Epithelial cell of esophagus (primary cell): ENCODE data around the gene GBX2.

Source experiments
- DNase-seq: peaks from one replicate; pipeline ENCODE4 v3.0.0; 2010; ENCODE audit warnings: low read depth
- H3K4me3 ChIP-seq: 2 replicates; pipeline ENCODE4 v1.5.1; 2011; ENCODE audit warnings: mild to moderate bottlenecking, low read length, control low read depth
- TF ChIP-seq, protein P1 (sequence below): IDR thresholded peaks from 2 replicates; pipeline ENCODE4 v1.5.1; 2011; ENCODE audit warnings: low read depth, mild to moderate bottlenecking, low read length, control low read depth, inconsistent platforms; ENCODE audit not compliant: insufficient read depth; ENCODE audit errors: missing control alignments

GBX2 gene

DNA sequence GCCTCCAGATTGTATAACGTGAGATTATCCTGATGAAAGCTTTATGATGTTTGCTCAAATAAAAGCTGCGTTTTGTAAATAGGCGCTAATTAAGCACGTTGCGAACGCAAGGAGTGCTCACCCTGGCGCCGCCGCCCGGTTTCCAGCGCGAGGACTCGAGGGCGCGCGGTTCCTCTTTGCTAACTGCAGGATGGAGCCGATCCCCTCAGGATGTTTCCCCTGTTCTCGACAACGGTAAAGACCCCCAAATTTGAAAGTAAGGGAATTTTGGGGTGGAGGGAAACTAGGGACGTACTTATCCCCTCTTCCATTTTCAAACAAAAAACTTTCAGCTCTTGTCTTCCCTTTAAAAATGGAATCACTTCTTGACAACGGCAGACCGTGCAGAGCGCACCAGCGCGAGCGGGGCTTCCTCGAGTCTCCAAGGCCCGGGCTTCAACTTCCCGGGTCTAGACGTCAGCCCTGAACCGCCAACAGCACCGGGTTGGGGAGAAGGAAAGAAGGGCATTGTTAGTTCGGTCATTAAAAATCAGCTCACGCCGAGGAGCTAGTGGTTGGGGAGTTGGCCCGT lies 1.1 kb upstream of the GBX2 start:
- H3K4me3 ChIP-seq, result no peak overlapping the region
- TF ChIP-seq, protein P1, sequence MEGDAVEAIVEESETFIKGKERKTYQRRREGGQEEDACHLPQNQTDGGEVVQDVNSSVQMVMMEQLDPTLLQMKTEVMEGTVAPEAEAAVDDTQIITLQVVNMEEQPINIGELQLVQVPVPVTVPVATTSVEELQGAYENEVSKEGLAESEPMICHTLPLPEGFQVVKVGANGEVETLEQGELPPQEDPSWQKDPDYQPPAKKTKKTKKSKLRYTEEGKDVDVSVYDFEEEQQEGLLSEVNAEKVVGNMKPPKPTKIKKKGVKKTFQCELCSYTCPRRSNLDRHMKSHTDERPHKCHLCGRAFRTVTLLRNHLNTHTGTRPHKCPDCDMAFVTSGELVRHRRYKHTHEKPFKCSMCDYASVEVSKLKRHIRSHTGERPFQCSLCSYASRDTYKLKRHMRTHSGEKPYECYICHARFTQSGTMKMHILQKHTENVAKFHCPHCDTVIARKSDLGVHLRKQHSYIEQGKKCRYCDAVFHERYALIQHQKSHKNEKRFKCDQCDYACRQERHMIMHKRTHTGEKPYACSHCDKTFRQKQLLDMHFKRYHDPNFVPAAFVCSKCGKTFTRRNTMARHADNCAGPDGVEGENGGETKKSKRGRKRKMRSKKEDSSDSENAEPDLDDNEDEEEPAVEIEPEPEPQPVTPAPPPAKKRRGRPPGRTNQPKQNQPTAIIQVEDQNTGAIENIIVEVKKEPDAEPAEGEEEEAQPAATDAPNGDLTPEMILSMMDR, result no peak
- DNase-seq, result no peak

DNA sequence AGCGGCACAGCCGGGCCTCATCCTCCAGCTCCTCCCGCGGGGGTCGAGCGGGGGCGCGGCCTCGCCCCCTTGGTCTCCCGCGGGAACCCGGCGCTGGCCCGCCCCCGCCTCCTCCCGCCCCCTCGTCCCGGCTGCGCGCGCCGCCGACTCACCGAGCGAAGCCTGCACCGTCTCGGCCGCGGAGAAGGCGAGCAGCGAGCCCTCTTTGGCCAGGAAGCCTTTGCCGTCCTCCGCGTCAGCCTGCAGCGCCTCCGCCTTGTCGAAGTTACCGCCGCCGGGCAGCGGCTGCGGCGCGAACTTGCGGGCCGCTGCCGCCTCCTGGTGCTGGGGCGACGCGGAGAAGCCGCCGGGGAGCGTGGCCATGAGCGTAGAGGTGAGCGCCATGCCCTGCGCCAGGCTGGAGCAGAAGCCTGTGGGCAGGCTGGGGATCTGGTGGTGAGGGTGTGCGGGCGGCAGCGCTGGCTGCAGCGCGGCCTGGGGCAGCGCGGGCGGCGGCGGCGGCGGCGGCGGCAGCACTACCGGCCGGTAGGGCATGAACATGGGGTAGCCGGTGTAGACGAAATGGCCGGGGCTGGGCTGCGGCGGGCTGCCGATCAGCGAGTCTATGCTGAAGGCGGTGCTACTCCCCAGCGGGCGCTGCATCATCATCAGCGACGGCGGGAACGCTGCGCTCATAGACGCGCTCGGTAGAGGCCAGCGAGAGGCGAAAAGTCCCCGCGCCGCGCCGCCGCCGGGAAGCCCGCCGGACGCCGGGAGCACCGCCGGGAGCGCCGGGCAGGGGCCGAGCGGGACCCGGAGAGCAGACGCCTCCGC lies 683 bp downstream of the GBX2 start:
- TF ChIP-seq, protein P1, result peak; percentile 7
- no peak overlapping the region for H3K4me3 ChIP-seq
- peak; percentile 65 for DNase-seq

DNA sequence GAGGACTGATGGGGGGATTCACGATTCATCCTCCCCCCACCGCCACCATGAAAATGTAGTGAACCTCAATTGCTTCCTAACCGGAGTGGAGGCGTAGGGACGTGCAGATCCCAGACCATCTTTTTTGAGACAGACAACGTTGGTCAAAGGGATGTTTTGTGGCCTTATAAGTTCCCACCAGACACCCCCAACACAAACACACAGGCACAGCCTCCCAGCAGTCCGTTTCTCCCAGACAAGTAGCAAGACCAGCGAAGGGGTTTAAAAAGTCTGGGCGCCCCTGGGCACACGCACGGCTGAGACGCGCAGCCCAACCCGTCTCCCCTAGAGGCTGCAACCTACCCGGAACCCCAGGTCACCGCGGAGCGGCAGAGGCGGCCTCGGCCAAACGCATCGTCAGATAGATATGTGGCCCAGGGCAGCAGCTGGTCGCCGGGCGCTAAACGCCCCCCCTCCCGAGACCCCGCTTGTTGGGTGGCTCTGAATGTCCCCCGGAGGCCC lies 1.3 kb downstream of the GBX2 start:
- no peak for DNase-seq
- H3K4me3 ChIP-seq, result no peak overlapping the region
- TF ChIP-seq, protein P1, result no peak

DNA sequence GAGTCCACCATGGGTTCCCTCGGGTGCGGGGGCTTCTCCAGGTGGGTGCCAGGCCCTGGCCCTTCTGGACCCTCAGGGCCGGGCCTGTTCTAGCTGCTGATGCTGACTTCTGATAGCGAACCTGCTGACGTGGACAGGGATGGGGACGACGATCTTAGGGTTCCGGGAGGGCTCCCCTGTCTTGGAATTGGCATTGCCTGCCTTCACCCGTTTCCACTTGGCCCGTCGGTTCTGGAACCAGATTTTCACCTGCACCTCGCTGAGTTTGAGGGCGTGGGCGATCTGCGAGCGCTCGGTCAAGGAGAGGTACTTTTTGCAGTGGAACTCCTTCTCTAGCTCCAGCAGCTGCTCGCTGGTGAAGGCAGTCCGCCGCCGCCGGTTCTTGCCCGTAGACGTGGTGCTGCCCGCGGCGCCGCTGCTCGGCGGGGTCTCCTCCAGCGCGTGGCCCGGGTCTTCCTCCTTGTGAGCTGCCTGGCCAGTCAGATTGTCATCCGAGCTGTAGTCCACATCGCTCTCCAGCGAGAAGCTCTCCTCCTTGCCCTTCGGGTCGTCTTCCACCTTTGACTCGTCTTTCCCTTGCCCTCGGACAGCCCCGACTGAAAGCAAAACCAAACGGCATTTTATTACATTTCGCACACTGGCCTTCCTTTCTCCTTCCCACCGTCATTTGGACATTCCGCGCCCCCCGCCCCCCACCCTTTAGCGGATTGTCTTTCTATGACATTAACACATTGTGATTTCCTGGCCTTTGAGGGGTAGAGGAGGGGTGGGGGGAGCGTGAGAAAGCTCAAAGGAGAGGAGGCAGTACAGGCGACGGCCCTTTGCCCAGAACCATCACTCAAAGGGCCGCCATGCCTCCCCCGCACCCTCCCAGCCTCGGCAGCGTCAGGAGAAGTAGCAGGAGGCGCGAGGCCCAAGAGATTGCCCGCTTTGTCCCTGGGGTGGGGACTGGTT lies 2.1 kb downstream of the GBX2 start:
- TF ChIP-seq, protein P1, result no peak
- no peak overlapping the region for H3K4me3 ChIP-seq
- no peak for DNase-seq

DNA sequence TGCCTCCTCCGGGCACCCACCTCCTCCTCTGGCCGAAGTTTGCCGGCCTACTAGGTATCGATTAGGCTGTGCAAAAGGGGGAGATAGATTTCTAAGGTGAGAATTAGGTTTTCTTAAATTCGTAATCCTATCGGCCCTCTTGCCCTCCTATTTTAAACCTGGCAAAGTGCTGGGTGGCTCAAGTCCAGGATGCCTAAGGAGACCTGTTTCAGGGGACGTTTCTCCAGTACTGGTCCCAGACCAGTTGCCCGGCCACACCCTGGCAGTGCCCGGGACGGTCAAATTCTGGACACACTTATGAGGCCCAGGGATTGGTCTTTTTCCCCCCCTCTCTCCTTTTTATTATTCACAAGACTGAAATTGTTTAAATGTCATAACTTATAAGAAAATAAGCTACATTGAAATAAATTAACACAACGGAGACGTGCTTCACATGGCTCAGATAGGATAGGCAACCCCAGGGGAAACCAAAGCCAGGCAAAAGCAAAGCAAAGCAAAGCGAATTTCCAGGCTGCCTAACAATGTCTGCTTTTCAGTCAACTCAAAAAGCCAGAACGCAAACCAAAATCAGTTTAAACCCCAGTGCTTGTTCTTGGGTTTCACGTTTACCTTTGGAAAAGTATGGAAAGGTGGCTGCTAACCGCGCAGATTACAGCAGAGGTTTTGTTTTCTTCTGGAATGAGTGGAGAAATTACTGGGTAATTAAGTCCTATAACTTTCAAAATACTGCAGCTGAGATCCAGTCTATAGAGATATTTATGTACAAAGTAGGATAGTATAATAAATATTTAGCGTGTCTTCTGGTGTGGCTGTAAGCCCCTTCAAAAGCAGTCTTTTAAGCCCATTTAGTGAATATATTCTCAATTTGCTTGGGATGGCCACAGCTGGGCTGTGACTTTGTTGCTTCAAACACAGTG lies 3.0 kb downstream of the GBX2 start:
- no peak overlapping the region for H3K4me3 ChIP-seq
- DNase-seq, result no peak
- TF ChIP-seq, protein P1, result no peak
